GM12892 (cell line): ENCODE measurements around the gene ANKRD31. TPM values are rescaled to one million over a fixed set of nuclear protein-coding genes. Genes with fewer than 3 reads are reported as not detected.
"Not testable (repeated sequence)": the region's sequence is repeated elsewhere in the genome, so short reads cannot be mapped to it uniquely, and the experiment has no call there.

Experiments used
- DNase-seq: peaks from one replicate; pipeline ENCODE4 v3.0.0; 2011; ENCODE audit not compliant: insufficient read length
- FAIRE-seq: peaks from 2 replicates; lab custom pipeline; 2011; peaks lifted over from hg19 to GRCh38; lab: Jason Lieb, UNC
- POLR2A ChIP-seq: IDR thresholded peaks from 2 replicates; pipeline ENCODE4 v1.6.1; 2011; ENCODE audit warnings: low read depth, low read length, control low read depth
- POLR2AphosphoS5 ChIP-seq: IDR thresholded peaks from 2 replicates; pipeline ENCODE4 v1.6.1; 2011; ENCODE audit warnings: low read depth, low read length, control low read depth
- TAF1 ChIP-seq: IDR thresholded peaks from 2 replicates; pipeline ENCODE4 v1.6.1; 2011; ENCODE audit warnings: low read depth, mild to moderate bottlenecking, control low read depth, low read length, borderline replicate concordance
- polyA plus RNA-seq: library from polyadenylated mRNA; unstranded; fragments of >200 nt; gene quantifications from one replicate; pipeline ENCODE4 v1.2.1, GENCODE V29; 2012; ENCODE audit warnings: missing spikeins, inconsistent platforms; ENCODE audit not compliant: missing spikeins

Gene ANKRD31, protein sequence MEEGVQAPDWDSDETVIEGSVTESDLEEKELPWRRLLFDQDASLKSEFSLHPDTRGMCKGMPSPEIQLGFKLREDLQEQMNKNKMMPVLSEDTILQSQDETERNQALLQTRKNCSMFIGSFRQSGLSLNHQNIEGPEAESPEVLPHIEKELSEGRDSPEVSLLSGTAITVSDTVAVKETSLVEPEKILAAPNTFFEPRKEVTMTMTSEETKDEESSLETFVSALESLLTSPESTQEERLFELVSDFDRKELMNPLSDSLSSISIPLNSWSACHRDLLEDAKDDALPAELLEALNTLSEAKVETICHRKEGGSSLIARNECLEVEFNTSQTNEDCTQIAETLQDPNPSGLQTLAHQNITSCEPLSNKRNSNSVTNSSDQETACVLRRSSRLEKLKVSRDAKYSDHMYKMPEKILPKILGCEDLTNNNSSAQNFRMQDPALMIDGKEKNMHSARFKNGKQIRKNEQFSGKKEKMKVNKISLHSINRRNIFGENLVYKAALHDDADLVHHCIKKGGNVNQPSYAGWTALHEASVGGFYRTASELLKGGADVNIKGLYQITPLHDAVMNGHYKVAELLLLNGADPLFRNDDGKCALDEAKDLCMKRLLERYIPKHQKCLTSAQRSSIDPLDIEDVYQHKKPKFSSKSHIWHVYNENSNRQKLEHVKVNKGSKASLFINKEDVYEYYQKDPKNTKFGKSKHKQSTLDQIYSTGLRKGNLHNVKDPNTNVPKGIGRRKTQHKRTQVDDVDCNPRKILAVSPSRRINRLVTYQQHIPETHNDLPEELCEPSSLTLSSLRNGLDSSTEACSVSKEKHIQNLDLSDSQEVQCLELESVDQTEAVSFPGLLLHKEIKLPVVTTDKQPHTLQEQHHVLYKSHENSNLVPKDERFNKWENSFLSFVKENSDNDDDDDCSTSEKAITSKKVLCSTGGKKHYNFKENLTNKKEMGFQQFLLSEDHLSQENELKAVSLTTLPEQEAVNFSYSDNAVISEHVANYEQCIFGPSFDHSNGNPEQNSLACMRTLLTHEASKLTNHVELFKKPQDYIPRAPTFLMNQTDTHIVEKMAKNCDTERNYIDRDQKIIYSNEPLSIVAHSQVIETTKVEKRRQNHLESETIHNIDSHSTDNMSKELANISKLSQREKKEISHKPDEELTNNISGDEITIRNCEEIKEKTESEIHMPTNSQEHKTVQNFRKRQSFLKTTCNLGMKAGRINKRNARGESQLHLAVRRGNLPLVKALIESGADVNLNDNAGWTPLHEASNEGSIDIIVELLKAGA (N-terminal part only)
- polyA plus RNA-seq = 0.08 TPM

DNA sequence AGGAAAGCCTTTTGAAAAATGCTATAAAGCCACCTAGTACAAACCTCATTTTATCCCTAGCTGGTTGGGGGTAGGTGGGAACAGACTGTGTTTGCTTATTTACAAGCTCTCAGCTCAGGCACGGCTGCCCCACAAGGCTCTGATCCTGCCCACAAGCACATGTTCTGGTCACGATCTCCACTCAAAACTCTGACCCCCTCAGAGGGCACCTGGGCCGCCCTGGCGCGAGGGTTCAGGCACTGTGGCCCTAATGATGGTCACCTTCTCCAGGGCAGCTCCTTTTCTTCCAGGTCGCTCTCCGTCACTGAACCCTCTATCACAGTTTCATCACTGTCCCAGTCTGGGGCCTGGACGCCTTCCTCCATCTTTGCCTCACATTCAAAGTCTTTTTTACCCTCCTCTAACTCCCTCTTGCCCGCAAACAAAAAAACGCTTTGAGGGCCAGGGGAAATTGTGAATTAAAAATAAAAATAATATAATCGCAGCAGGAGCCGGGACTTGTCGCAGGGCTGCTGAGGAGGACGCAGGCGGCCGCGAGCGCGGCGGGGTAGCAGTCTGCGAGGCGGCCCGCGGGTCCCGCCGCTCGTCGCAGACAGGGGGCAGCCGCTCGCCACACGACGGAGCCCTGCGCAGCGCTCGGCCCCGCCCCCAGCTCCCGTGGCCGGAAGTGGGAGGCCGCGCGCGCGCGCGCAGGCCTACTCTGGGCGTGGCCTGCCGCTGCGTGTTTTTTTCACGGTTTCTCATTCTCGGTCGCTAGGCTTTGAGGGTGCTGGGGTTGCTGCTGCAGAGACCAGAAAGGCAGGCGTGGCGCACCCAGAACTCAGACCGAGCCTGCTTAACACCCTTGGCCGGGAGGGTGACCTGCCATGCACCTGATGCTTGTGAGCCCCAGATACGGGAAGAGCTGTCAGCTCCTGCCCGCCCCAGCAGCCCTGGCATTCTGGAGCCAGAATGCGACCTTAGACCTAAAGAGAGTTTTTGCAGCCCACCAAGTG is at the start of gene ANKRD31:
Gene ANKRD31 (minus strand): TSS at position 557 of the 995 bp plus-strand sequence. CDS start 192 bp downstream, at position 365.
- TF ChIP-seq POLR2A (peak; percentile 50; the same call in 1 of the 2 replicates), TAF1 (peak; percentile 3; the same call in 1 of the 2 replicates), POLR2AphosphoS5 (no peak)
- DNase-seq (peak; percentile 82), FAIRE-seq (peak; percentile 99)

DNA sequence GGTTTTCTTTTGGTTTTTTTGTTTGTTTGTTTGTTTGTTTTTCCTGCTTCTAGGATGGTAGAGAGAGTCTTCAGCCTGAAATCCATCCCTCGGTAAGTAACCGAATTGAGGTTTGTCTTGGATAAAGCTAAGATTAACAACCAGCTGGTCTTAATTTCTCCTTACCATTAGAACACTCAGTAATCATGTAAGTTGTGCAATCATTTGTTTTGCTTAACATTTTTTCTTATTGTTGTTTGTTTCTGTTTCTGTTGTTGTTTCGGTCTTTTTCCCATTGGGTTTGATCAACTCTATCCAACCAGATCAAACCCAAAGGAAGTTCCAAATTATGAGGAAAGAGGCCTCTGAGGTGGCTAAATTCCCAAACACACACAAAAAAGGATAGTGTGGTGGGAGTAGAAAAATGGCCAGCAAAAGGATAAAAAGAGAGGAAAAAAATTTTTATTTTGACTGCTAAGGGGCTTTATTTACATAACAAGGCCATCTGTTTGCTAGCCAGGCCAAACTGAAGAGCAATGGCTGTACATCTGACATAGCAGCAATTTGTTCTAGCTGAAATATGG is 49.6 kb upstream of the ANKRD31 start:
- DNase-seq = no peak
- TF ChIP-seq POLR2A (no peak), POLR2AphosphoS5 (no peak), TAF1 (no peak)
- no peak for FAIRE-seq

DNA sequence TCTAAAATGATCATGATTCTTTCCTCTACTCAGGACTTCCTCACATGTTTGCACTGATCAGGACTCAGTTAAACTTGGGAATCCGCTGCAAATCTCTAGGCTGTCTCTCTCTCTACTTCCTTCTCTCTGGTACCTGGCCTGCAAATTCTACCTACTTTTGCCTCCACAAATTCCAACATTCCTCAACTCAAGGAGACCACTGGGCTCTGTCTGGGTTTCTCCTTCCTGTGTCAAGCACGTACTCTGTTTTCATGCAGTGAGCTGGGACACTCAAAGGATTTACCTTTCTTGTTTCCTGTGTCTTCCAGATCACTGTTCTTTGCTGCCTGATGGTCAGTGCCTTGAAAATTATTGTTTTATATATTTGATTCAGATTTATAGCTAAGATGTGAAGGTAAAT is 45.9 kb upstream of the ANKRD31 start:
- FAIRE-seq (no peak), DNase-seq (no peak)
- no peak for TF ChIP-seq POLR2AphosphoS5
- TF ChIP-seq POLR2A = no peak
- no peak for TF ChIP-seq TAF1

DNA sequence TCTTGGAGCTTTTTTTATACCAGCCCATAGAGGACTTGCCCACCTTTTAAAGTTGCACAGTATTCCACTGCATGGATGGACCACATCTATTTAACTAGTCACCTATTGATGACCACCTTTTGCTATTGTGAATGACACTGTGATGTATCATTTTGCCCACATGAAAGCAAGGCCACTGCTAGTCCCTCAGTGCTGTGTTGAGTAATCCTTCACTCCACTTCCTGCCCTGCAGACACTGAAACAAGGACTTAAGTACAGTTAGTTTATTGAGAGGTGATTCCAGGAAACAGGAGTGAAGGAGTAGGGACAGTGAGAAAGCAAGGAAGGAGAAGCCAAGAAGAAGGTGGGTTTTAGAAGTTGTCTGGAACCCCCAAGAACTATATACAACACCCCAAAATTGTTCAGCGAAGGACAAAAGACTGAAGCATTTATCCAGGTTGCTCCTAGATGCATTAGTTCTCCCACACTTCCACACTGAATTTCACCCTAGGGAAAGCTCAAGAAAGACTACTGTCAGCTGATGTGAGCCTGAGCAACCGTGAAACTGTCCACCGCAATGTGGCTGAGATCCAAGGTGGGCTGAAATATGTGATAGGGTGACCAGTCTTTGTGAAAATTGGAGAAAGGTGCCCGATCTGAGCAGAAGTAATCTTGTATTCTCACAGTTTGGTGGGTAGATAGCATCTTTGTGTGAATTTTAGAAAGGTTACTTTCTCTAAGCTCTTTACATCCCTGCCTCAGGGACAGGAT is 45.2 kb upstream of the ANKRD31 start:
- no peak for DNase-seq
- TF ChIP-seq TAF1 (no peak), POLR2A (no peak), POLR2AphosphoS5 (no peak)
- no peak for FAIRE-seq

DNA sequence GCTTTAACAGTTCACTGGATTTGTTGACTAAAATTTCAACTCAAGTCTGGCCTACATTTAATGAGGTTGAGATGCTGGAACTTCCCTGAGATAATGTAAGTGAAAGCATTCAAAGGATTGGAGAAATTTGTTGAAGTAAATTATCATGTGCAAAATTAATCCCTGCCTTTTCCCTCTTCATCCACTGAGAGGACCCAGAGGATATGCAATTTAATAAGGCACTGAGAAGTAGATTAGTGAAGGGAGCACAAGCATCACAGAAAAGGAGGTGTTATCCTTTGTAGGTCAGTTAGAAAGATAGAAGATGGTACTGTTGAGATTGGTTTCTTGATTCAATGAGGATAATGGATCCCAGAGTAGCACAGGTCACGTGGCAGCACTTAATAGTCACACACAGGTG is 42.6 kb upstream of the ANKRD31 start:
- no peak for DNase-seq
- TF ChIP-seq TAF1 = no peak
- TF ChIP-seq POLR2A = no peak
- TF ChIP-seq POLR2AphosphoS5 = no peak
- no peak for FAIRE-seq

DNA sequence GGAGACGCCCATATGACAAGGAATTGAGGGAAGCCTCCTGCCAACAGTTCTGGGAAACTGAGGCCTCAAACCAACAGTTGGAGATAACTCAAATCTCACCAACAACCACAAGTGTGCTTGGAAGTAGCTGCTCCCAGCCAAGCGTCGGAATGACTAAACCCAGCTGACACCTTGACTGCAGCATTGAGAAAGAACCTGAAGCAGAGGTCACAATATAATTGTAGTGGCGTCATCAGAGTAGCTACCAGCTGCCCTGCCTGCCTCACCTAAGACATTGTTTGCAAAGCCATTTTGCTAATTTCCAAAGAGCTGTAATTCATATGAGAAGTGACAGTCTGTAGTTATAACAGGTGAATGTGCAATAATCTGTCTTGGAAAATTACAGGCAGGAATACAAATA is 40.8 kb upstream of the ANKRD31 start:
- FAIRE-seq (no peak), DNase-seq (no peak)
- TF ChIP-seq POLR2AphosphoS5 (no peak), TAF1 (no peak), POLR2A (no peak)

DNA sequence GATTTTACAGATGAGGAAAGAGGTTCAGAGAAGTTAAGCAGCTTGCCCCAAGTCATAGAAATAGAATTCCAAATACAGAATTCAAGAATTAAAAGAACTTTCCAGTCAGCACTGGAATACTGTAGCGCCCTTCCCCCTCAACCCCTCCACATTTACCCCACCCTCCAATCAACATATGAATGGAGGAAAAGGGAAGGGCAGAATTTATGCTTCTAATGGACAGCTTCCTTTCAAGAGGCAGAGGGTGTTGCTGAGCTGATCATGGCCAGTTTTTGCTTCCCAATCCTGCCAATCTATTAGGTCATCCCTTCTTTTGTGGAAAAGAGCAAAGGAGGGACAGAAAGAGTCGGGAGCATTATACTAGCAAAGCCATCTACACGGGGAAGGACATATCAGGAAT is 39.1 kb upstream of the ANKRD31 start:
- TF ChIP-seq POLR2AphosphoS5 (no peak), POLR2A (no peak), TAF1 (no peak)
- FAIRE-seq (no peak), DNase-seq (no peak)

DNA sequence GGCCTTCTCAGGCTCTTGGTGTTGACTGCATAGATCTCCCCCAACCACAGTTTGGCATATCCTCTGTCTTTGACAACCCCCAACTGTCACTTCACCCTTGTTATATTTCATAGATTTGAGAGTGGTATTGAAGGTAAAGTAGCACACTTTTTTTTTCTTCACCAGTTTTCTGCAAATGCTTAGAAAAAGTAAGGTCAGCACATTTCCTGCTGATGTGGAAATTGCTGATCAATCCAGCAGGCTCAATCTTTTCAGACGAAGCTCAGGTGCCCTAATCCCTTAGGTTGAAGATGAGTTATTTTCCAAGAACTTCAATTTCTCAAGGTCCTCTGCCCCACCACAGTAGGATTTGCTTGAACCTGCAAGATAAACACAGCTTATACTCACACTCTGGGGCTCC is 38.5 kb upstream of the ANKRD31 start:
- no peak for FAIRE-seq
- no peak for DNase-seq
- no peak for TF ChIP-seq TAF1
- no peak for TF ChIP-seq POLR2A
- TF ChIP-seq POLR2AphosphoS5 = no peak

DNA sequence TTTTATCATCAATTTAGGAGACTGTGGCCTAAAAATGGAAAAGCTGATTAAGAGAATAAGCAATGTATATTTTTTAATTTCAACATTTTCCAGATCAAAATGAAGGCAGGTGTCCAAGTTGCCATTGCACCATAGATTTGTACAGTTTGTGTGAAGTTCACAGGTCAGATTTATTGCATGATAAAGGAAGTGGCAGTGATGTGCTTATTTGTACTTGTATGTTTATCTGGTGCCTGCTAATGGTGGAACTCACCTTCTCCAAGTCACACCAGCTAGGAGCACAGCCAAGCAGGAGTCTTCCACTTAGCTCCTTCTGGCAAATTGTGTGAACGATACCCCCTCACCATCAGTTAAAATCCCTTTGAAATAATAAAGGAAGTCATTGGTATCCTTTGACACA is 37.8 kb upstream of the ANKRD31 start:
- FAIRE-seq (no peak), DNase-seq (no peak)
- no peak for TF ChIP-seq POLR2AphosphoS5
- TF ChIP-seq POLR2A = no peak
- TF ChIP-seq TAF1 = no peak

DNA sequence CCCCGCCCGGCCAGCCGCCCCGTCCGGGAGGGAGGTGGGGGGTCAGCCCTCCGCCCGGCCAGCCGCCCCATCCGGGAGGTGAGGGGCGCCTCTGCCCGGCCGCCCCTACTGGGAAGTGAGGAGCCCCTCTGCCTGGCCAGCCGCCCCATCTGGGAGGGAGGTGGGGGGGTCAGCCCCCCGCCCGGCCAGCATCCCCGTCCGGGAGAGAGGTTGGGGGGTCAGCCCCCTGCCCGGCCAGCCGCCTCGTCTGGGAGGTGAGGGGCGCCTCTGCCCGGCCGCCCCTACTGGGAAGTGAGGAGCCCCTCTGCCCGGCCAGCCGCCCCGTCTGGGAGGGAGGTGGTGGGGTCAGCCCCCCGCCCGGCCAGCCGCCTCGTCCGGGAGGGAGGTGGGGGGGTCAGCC is 33.9 kb upstream of the ANKRD31 start:
- not testable (repeated sequence) for DNase-seq, FAIRE-seq
